GM12878 (cell line): ENCODE results near the gene GMPPB. TPM values are rescaled to one million over a fixed set of nuclear protein-coding genes. Genes with fewer than 3 reads are reported as not detected.
A peak's percentile ranks its signal among the peaks of the same experiment; 100 is the strongest.

ENCODE experiments used
- ASH2L ChIP-seq: fragments of 300-600, 200-600 bp; sonication (generic); IDR thresholded peaks from 2 replicates; pipeline ENCODE4 v1.6.1; 2017; ENCODE audit warnings: low read depth, mild to moderate bottlenecking, borderline replicate concordance
- BMI1 ChIP-seq: fragments of 450-650 bp; IDR thresholded peaks from 2 replicates; pipeline ENCODE4 v1.6.1; 2016; ENCODE audit warnings: mild to moderate bottlenecking, moderate library complexity, borderline replicate concordance
- CEBPB ChIP-seq, 2 experiments: fragments of 150-350 bp in 1 of 2; IDR thresholded peaks; 2 replicates each; pipeline ENCODE4 v1.6.1; 2012 to 2014; ENCODE audit warnings: low read depth in 2 of 2, low read length in 2 of 2, borderline replicate concordance in 1 of 2, inconsistent platforms in 1 of 2
- CHD4 ChIP-seq: fragments of 200-600 bp; sonication (generic); IDR thresholded peaks from 2 replicates; pipeline ENCODE4 v1.6.1; 2016; ENCODE audit warnings: mild to moderate bottlenecking
- E2F8 ChIP-seq: fragments of 450-650 bp; IDR thresholded peaks from 2 replicates; pipeline ENCODE4 v1.6.1; 2018; ENCODE audit warnings: mild to moderate bottlenecking, low read depth, moderate library complexity; ENCODE audit not compliant: partially characterized antibody
- EGR1 ChIP-seq, 2 experiments: IDR thresholded peaks; 1 replicate in 1 of 2; 2 replicates in 1 of 2; pipeline ENCODE4 v1.6.1; 2011 to 2012; ENCODE audit warnings: low read depth in 2 of 2, low read length in 2 of 2, borderline replicate concordance in 1 of 2, mild to moderate bottlenecking in 1 of 2, moderate library complexity in 1 of 2
- ETV6 ChIP-seq, 2 experiments: fragments of 450-650 bp in 1 of 2; IDR thresholded peaks in 1 of 2; conservative IDR thresholded peaks in 1 of 2; 2 replicates each; pipeline ENCODE4 v1.6.1; 2014; ENCODE audit warnings: antibody characterized with exemption in 1 of 2, borderline replicate concordance in 1 of 2, low read depth in 1 of 2, mild to moderate bottlenecking in 1 of 2, moderate library complexity in 1 of 2
- FOS ChIP-seq: IDR thresholded peaks from 3 replicates; pipeline ENCODE4 v1.6.1; 2011; ENCODE audit warnings: borderline replicate concordance; ENCODE audit not compliant: insufficient read length; ENCODE audit errors: extremely low read depth
- HDAC6 ChIP-seq: fragments of 200-600 bp; sonication (generic); IDR thresholded peaks from one replicate; pipeline ENCODE4 v1.8.0; 2017; ENCODE audit warnings: antibody characterized with exemption; ENCODE audit not compliant: unreplicated experiment
- IKZF2 ChIP-seq, 2 experiments: fragments of 450-650 bp; IDR thresholded peaks; 2 replicates each; pipeline ENCODE4 v1.6.1; 2017; ENCODE audit warnings: mild to moderate bottlenecking in 2 of 2, moderate library complexity in 2 of 2
- IRF4 ChIP-seq: IDR thresholded peaks from 2 replicates; pipeline ENCODE4 v1.6.1; 2011; ENCODE audit warnings: low read depth, low read length
- IRF5 ChIP-seq: fragments of 450-650 bp; IDR thresholded peaks from 2 replicates; pipeline ENCODE4 v1.6.1; 2017; ENCODE audit warnings: borderline replicate concordance
- KDM1A ChIP-seq: fragments of 200-600 bp; sonication (generic); IDR thresholded peaks from 2 replicates; pipeline ENCODE4 v1.6.1; 2016; ENCODE audit warnings: borderline replicate concordance
- MAX ChIP-seq: IDR thresholded peaks from 2 replicates; pipeline ENCODE4 v1.6.1; 2012; ENCODE audit warnings: low read depth, low read length, improper control_type of control experiment
- MXI1 ChIP-seq: fragments of 150-350 bp; IDR thresholded peaks from 2 replicates; pipeline ENCODE4 v1.6.1; 2011; ENCODE audit warnings: low read depth, mild to moderate bottlenecking, inconsistent platforms, low read length, improper control_type of control experiment
- NFYB ChIP-seq: IDR thresholded peaks from 2 replicates; pipeline ENCODE4 v1.6.1; 2011; ENCODE audit warnings: low read depth, mild to moderate bottlenecking, low read length, improper control_type of control experiment, moderate library complexity; ENCODE audit not compliant: insufficient read depth
- SMAD5 ChIP-seq: IDR thresholded peaks from 2 replicates; pipeline ENCODE4 v1.6.1; 2016; ENCODE audit warnings: antibody characterized with exemption, low read depth
- SMARCA5 ChIP-seq: fragments of 450-650 bp; IDR thresholded peaks from 2 replicates; pipeline ENCODE4 v1.6.1; 2017; ENCODE audit warnings: mild to moderate bottlenecking
- SP1 ChIP-seq: IDR thresholded peaks from one replicate; pipeline ENCODE4 v1.6.1; 2011; ENCODE audit warnings: low read depth, low read length
- SRF ChIP-seq, 2 experiments: IDR thresholded peaks; 2 replicates each; pipeline ENCODE4 v1.6.1; 2011; ENCODE audit warnings: low read depth in 2 of 2, low read length in 2 of 2, mild to moderate bottlenecking in 1 of 2, moderate library complexity in 1 of 2
- STAT3 ChIP-seq: IDR thresholded peaks from 2 replicates; pipeline ENCODE4 v1.6.1; 2011; ENCODE audit warnings: low read depth, low read length, improper control_type of control experiment
- TAF1 ChIP-seq: IDR thresholded peaks from 2 replicates; pipeline ENCODE4 v1.6.1; 2011; ENCODE audit warnings: mild to moderate bottlenecking, low read depth, low read length, borderline replicate concordance
- TCF7 ChIP-seq: IDR thresholded peaks from 2 replicates; pipeline ENCODE4 v1.6.1; 2014; ENCODE audit warnings: antibody characterized with exemption, borderline replicate concordance
- YY1 ChIP-seq: IDR thresholded peaks from 2 replicates; pipeline ENCODE4 v1.6.1; 2011; ENCODE audit warnings: low read depth, mild to moderate bottlenecking, low read length
- ZNF217 ChIP-seq: fragments of 450-650 bp; IDR thresholded peaks from 2 replicates; pipeline ENCODE4 v1.6.1; 2017; ENCODE audit warnings: antibody characterized with exemption, mild to moderate bottlenecking
- ZNF24 ChIP-seq: fragments of 450-650 bp; IDR thresholded peaks from 2 replicates; pipeline ENCODE4 v1.6.1; 2017; ENCODE audit warnings: antibody characterized with exemption, mild to moderate bottlenecking
- polyA plus RNA-seq, 11 experiments: library from polyadenylated mRNA; depleted of rRNA in 4 of 11; unstranded in 6 of 11; stranded (reverse) in 5 of 11; fragments of >200 nt; fragmentation: Nextera tagmentation in 4 of 11; fragmentation: Illumina TruSeq in 1 of 11; extraction: Ambion mirVana in 4 of 11; extraction: Trizol in 1 of 11; gene quantifications; 1 replicate in 1 of 11; 2 replicates in 10 of 11; pipeline versions ENCODE4 v1.2.1 to v1.2.3, GENCODE V29; 2011 to 2016; ENCODE audit warnings: inconsistent platforms in 2 of 11, missing spikeins in 2 of 11, low read depth in 1 of 11
- total RNA-seq, 4 experiments: library from RNA; depleted of rRNA in 3 of 4; stranded (reverse); fragments of >200 nt in 3 of 4; fragmentation: Illumina TruSeq in 1 of 4; extraction: Trizol in 1 of 4; gene quantifications; 2 replicates each; pipeline versions ENCODE4 v1.2.1 to v1.2.3, GENCODE V29; 2013 to 2021

The GMPPB gene
- total and polyA plus RNA-seq, 10 of the 15 experiments (the other 5 are each of a cell fraction or from before 2014, with no cell fraction given) = 2.3 to 99.5 (median 23.3) TPM

GRCh38 chr3:49723628-49724551, at the start of gene GMPPB (continued):
- peak; percentile 83 for TF ChIP-seq SP1
- TF ChIP-seq TAF1 = peak; percentile 43; the same call in 1 of the 2 replicates
- TF ChIP-seq STAT3 = no peak
- no peak for TF ChIP-seq IRF4
- no peak for TF ChIP-seq ZNF24
- TF ChIP-seq MAX = no peak
- no peak for TF ChIP-seq E2F8
- TF ChIP-seq CHD4 = no peak
- 0 out of 2 replicates have a peak, but pooled peaks have one; percentile 10 for TF ChIP-seq YY1
- TF ChIP-seq BMI1 = peak; percentile 88; the same call in 1 of the 2 replicates
- no peak for TF ChIP-seq ZNF217
- peak; percentile 65; the same call in 1 of the 2 replicates for TF ChIP-seq NFYB
- peak; percentile 37; the same call in 1 of the 2 replicates for TF ChIP-seq SMAD5
- TF ChIP-seq SMARCA5 = peak; percentile 84; the same call in 1 of the 2 replicates
- TF ChIP-seq TCF7 = no peak
- no peak for TF ChIP-seq FOS
- no peak for TF ChIP-seq ETV6 (conservative IDR thresholded peaks at IDR 0.05 in 1 of 2, IDR thresholded peaks at IDR 0.05 in 1 of 2; ENCODE audit: borderline replicate concordance in 1 of 2, low read depth in 1 of 2)
- no peak for TF ChIP-seq IRF5
- peak; percentile 61 to 92; a peak in 2 of 3 replicates for TF ChIP-seq EGR1 (IDR thresholded peaks at IDR 0.05; ENCODE audit: borderline replicate concordance in 1 of 2, low read depth in 2 of 2, low read length in 2 of 2)
- no peak for TF ChIP-seq CEBPB (IDR thresholded peaks at IDR 0.05; ENCODE audit: borderline replicate concordance in 1 of 2, low read depth in 2 of 2, low read length in 2 of 2)
- TF ChIP-seq HDAC6 = no peak
- TF ChIP-seq ASH2L = no peak
- no peak for TF ChIP-seq KDM1A
- no peak for TF ChIP-seq IKZF2 (IDR thresholded peaks at IDR 0.05)
- peak; percentile 62 for TF ChIP-seq MXI1
- TF ChIP-seq SRF (IDR thresholded peaks at IDR 0.05; ENCODE audit: low read depth in 2 of 2, low read length in 2 of 2) = peak in 1 of 2 experiments; percentile 61; a peak in 2 of 4 replicates
